Measurements from ENCODE around the gene PRSS2. TPM values are rescaled to one million over a fixed set of nuclear protein-coding genes. Genes with fewer than 3 reads are reported as not detected.

The PRSS2 gene
- total and polyA plus RNA-seq, 9 of the 15 experiments (the other 6 are each of a cell fraction or from before 2014, with no cell fraction given): 1.3 to 23.9 (median 3.8) TPM

DNA sequence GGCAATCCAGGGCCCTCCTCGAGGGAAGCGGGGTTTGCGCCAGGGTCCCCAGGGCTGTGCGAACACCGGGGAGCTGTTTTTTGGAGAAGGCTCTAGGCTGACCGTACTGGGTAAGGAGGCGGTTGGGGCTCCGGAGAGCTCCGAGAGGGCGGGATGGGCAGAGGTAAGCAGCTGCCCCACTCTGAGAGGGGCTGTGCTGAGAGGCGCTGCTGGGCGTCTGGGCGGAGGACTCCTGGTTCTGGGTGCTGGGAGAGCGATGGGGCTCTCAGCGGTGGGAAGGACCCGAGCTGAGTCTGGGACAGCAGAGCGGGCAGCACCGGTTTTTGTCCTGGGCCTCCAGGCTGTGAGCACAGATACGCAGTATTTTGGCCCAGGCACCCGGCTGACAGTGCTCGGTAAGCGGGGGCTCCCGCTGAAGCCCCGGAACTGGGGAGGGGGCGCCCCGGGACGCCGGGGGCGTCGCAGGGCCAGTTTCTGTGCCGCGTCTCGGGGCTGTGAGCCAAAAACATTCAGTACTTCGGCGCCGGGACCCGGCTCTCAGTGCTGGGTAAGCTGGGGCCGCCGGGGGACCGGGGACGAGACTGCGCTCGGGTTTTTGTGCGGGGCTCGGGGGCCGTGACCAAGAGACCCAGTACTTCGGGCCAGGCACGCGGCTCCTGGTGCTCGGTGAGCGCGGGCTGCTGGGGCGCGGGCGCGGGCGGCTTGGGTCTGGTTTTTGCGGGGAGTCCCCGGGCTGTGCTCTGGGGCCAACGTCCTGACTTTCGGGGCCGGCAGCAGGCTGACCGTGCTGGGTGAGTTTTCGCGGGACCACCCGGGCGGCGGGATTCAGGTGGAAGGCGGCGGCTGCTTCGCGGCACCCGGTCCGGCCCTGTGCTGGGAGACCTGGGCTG is 26.0 kb downstream of the PRSS2 start (continued):
- TF ChIP-seq FOXP4 (CRISPR knock-in tag; IDR thresholded peaks at IDR 0.05; ENCODE audit: borderline replicate concordance) (no peak), FOXM1 (IDR thresholded peaks at IDR 0.05; ENCODE audit: low read depth) (no peak), FOXM1 (CRISPR knock-in tag; IDR thresholded peaks at IDR 0.05; ENCODE audit: low read depth) (0 out of 2 replicates have a peak, but pooled peaks have one; percentile 30), ZBTB5 (IDR thresholded peaks at IDR 0.05) (no peak)

Measured in K562 (cell line).